Type B pancreatic cell (in vitro differentiated cells): ENCODE measurements around the gene COL4A2. TPM values are rescaled to one million over a fixed set of nuclear protein-coding genes. Genes with fewer than 3 reads are reported as not detected.

Source experiments
- DNase-seq: peaks from one replicate; pipeline ENCODE4 v3.0.0; 2021; ENCODE audit warnings: mixed read lengths; ENCODE audit not compliant: unreplicated experiment; ENCODE audit errors: extremely low spot score
- H3K27ac Mint-ChIP-seq: 2 replicates; pipeline ENCODE4 v1.8.0; 2021; ENCODE audit warnings: mild to moderate bottlenecking, mixed read lengths
- H3K27me3 Mint-ChIP-seq: 2 replicates; pipeline ENCODE4 v1.8.0; 2021; ENCODE audit warnings: mixed read lengths
- H3K36me3 Mint-ChIP-seq: 2 replicates; pipeline ENCODE4 v1.8.0; 2021; ENCODE audit warnings: mixed read lengths
- H3K4me1 Mint-ChIP-seq: one replicate; pipeline ENCODE4 v1.8.0; 2021; ENCODE audit warnings: mixed read lengths; ENCODE audit not compliant: unreplicated experiment
- H3K4me3 Mint-ChIP-seq: 2 replicates; pipeline ENCODE4 v1.8.0; 2021; ENCODE audit warnings: mild to moderate bottlenecking, mixed read lengths
- H3K9me3 Mint-ChIP-seq: 2 replicates; pipeline ENCODE4 v1.8.0; 2021; ENCODE audit warnings: mixed read lengths
- total RNA-seq: library from RNA; stranded (reverse); gene quantifications from 2 replicates; pipeline ENCODE4 v1.2.1, GENCODE V29; 2021; ENCODE audit warnings: low replicate concordance
- TF ChIP-seq, protein P1 (sequence below): fragments of 200-600 bp; sonication (generic); conservative IDR thresholded peaks from 2 replicates; pipeline ENCODE4 v1.5.0; 2021; ENCODE audit warnings: antibody characterized with exemption, mild to moderate bottlenecking

Gene COL4A2
- total RNA-seq, 1 donor from 2014 or later: 145 TPM

DNA sequence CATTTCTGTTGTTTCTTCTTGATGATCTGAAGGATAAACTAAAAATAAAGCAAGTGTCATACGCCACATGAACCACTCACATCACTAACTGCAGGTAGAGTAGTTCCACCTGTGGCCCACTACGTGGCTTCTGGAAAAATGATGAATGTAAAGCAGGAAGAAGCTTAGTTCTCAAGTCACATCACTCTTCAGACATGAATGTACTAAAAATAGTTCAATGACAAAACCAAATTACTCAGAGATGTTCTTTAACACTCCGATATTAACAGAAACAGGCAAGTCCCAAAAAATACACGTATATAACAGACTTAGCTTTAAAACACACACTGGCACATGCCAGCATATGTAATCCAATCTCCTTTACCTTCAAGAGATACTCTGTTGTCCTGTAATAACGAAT lies 232.8 kb downstream of the COL4A2 start:
- H3K27me3 Mint-ChIP-seq: no peaks in the 10 kb centered on the region
- peaks cover 19% of the 10 kb centered on the region for H3K4me1 Mint-ChIP-seq
- H3K9me3 Mint-ChIP-seq: no peaks in the 10 kb centered on the region
- H3K4me3 Mint-ChIP-seq: no peak overlapping the region
- no peaks in the 10 kb centered on the region for H3K36me3 Mint-ChIP-seq
- no peak overlapping the region for H3K27ac Mint-ChIP-seq
- DNase-seq: no peak
- TF ChIP-seq, protein P1, sequence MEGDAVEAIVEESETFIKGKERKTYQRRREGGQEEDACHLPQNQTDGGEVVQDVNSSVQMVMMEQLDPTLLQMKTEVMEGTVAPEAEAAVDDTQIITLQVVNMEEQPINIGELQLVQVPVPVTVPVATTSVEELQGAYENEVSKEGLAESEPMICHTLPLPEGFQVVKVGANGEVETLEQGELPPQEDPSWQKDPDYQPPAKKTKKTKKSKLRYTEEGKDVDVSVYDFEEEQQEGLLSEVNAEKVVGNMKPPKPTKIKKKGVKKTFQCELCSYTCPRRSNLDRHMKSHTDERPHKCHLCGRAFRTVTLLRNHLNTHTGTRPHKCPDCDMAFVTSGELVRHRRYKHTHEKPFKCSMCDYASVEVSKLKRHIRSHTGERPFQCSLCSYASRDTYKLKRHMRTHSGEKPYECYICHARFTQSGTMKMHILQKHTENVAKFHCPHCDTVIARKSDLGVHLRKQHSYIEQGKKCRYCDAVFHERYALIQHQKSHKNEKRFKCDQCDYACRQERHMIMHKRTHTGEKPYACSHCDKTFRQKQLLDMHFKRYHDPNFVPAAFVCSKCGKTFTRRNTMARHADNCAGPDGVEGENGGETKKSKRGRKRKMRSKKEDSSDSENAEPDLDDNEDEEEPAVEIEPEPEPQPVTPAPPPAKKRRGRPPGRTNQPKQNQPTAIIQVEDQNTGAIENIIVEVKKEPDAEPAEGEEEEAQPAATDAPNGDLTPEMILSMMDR: no peak

DNA sequence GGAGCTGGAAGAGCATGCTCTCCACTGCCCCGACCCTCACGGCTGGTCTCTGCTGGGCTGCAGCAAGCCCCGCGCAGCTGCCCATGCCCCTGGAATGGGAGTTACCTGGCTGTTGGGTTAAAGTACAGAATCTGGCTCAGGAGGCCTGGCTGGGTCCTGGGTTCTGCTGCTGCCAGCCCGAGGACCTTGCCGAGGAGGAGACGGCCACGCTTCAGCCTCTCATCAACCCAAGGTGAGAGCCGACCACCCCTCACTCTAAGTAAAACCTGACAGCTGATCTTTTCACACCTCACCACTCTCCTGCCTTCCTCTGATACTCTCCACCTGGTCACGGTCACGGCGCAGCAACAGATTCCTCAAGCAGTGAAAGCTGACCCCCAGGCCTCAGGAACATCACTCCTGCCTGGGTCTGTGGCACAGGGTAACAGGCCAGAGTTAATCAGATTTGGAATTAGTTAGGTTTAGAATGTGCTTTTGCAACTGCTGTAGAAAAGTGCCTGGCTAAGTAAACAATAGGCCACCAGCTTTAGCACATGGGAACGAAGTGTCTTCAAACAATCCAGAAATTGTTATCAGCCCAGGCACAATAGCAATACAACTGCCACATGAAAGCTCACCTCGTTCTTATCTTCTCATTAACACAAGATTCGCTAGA lies 233.9 kb downstream of the COL4A2 start:
- Mint-ChIP-seq H3K27me3 (no peaks in the 10 kb centered on the region), H3K4me1 (peaks cover 19% of the 10 kb centered on the region), H3K36me3 (no peaks in the 10 kb centered on the region), H3K27ac (no peak overlapping the region), H3K9me3 (no peaks in the 10 kb centered on the region), H3K4me3 (no peak overlapping the region)
- TF ChIP-seq, protein P1: no peak
- no peak for DNase-seq

DNA sequence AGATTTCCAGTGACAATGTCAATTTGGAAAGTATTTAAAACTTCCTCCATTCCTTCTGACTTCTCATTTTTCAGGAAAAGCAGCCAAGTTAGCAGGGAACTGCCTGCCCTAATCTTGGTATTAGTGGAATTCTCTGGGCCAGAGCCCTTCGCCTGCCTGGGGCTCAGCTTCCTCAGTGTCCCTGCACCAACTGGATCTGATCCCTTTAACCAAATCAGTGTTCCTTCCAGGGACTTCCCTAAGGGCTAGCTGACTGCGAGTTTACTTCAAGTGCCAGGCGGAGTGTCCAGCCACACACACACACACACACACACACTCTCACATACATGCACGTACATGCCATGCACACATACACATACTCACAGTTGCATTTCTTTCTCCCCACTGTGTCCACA lies 234.4 kb downstream of the COL4A2 start:
- no peaks in the 10 kb centered on the region for H3K36me3 Mint-ChIP-seq
- TF ChIP-seq, protein P1: no peak
- H3K27me3 Mint-ChIP-seq: no peaks in the 10 kb centered on the region
- H3K4me3 Mint-ChIP-seq: no peak overlapping the region
- H3K4me1 Mint-ChIP-seq: peaks cover 19% of the 10 kb centered on the region
- no peaks in the 10 kb centered on the region for H3K9me3 Mint-ChIP-seq
- H3K27ac Mint-ChIP-seq: no peak overlapping the region
- no peak for DNase-seq

DNA sequence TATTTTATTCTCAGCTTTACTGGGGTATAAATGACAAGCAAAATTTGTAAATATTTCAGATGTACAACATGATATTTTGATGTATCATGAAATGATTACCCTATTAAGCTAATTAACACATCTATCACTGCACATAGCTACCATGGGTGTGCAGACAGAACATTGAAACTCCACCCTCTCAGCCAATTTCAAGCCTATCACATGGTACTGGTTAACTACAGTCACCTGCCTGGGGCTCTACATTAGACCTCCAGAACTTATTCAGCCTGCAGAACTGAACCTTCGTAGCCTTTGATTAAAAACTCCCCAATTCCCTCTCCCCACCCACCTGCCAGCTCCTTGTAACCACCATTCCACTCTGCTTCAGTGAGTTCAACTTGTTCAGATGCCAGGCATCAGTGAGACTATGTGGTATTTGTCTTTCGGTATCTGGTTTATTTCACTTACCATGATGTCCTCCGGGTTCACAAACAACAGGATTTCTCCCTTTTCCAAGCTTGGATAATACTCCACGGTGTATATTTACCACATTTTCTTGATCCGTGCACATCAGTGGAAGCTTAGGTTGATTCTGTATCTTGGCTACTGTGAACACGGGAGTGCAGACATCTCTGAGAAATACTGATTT lies 235.2 kb downstream of the COL4A2 start:
- H3K4me1 Mint-ChIP-seq: peaks cover 23% of the 10 kb centered on the region
- H3K4me3 Mint-ChIP-seq: no peak overlapping the region
- no peaks in the 10 kb centered on the region for H3K27me3 Mint-ChIP-seq
- no peak for DNase-seq
- H3K27ac Mint-ChIP-seq: no peak overlapping the region
- no peaks in the 10 kb centered on the region for H3K36me3 Mint-ChIP-seq
- TF ChIP-seq, protein P1: no peak
- no peaks in the 10 kb centered on the region for H3K9me3 Mint-ChIP-seq

DNA sequence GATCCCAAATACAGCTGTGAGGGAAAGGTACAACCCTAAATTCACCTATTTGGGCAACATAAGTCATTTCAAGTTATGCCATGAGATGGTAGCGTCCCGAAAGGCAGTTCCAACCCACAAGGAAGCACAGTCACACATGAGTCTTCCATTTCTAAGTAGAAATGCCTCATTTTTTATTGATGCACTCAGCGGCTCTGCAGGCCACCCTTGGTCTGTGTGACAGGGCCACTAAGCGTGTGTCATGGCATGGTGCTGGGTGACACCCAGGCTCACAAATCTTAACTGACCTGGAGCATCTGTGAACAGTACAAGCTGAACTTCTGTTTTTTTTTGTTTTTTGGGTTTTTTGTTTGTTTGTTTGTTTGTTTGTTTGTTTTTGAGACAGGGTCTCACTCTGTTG lies 239.3 kb downstream of the COL4A2 start:
- DNase-seq: no peak
- no peaks in the 10 kb centered on the region for H3K9me3 Mint-ChIP-seq
- no peaks in the 10 kb centered on the region for H3K27me3 Mint-ChIP-seq
- TF ChIP-seq, protein P1: no peak
- H3K36me3 Mint-ChIP-seq: no peaks in the 10 kb centered on the region
- H3K27ac Mint-ChIP-seq: no peak overlapping the region
- peaks cover 24% of the 10 kb centered on the region for H3K4me1 Mint-ChIP-seq
- no peak overlapping the region for H3K4me3 Mint-ChIP-seq
